Activated T-cell treated with anti-CD3 and anti-CD28 coated beads, Interleukin-2, amount 50 U/mL, for 1 hour (primary cell): Measurements from ENCODE around the gene GPSM3.
A peak's percentile ranks its signal among the peaks of the same experiment; 100 is the strongest.
"Not testable (repeated sequence)": the region's sequence is repeated elsewhere in the genome, so short reads cannot be mapped to it uniquely, and the experiment has no call there.

Experiments
- DNase-seq: peaks from one replicate; pipeline ENCODE4 v3.0.0-alpha.2; 2020

Gene GPSM3

GRCh38 chr6:32148289-32149091 is 44.0 kb downstream of the GPSM3 start:
- peak; percentile 79 for DNase-seq

- DNase-seq: no peak
Observed at GRCh38 chr6:32147401-32148132, 44.9 kb downstream of the GPSM3 start.

- no peak for DNase-seq
Observed at GRCh38 chr6:32146687-32147086, 45.8 kb downstream of the GPSM3 start.

DNA sequence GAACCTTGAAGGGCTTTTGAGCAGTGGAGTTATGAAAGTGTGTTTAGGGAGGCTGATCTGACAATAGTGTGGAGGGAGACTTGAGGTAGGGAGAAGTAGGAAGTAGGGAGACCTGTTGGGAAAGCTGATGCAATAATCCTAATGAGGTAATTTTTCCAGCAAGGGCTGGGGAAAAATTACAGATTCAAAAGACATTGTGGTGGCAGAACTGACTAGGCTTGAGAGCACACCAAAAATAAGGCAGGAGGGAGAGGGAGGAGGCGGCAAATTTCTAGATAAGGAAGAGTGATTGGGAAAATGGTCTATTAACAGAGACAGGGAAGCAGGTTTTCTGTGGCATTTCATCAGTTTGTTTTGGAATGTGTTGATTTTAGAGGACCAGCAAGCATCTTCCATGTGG is 46.2 kb downstream of the GPSM3 start:
- no peak for DNase-seq

GRCh38 chr6:32144238-32144637 is 48.2 kb downstream of the GPSM3 start:
- DNase-seq: not testable (repeated sequence)
